Measurements from ENCODE around the gene KIF16B.
"Not testable (repeated sequence)": the region's sequence is repeated elsewhere in the genome, so short reads cannot be mapped to it uniquely, and the experiment has no call there.

The KIF16B gene

GRCh38 chr20:16590041-16590633 lies 16.9 kb upstream of the KIF16B start:
- H3K27ac ChIP-seq, result no peak overlapping the region
- DNase-seq (ENCODE audit: low read depth, low spot score), result no peak

- no peak overlapping the region for H3K27ac ChIP-seq
- DNase-seq (ENCODE audit: low read depth, low spot score), result no peak
These were observed 16.4 kb upstream of the KIF16B start for GRCh38 chr20:16589623-16590022.

DNA sequence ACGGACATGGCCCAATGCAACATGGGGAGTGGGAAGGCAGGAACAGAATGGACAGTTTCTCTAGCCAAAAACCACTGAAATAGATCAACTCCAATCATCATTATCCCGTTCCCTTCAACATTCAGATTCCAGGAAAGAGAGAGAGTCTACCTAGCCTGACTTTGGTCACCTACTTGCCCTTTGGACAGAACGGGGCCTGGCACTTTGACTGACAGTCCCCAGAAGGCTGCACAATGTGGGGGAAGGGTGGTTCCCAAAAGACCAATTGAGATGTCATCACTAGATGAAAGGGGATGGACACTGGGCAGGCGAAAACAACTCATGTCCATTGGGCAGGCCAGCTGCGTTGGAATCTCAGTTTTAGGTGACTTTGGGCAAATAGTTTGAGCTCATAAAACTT lies 15.0 kb upstream of the KIF16B start:
- DNase-seq (ENCODE audit: low read depth, low spot score), result no peak

GRCh38 chr20:16587066-16587465 lies 13.8 kb upstream of the KIF16B start:
- DNase-seq (ENCODE audit: low read depth, low spot score), result no peak
- no peak overlapping the region for H3K27ac ChIP-seq

More for the DNA sequence above, 15.0 kb upstream of the KIF16B start:
- H3K27ac ChIP-seq, result no peak overlapping the region

DNA sequence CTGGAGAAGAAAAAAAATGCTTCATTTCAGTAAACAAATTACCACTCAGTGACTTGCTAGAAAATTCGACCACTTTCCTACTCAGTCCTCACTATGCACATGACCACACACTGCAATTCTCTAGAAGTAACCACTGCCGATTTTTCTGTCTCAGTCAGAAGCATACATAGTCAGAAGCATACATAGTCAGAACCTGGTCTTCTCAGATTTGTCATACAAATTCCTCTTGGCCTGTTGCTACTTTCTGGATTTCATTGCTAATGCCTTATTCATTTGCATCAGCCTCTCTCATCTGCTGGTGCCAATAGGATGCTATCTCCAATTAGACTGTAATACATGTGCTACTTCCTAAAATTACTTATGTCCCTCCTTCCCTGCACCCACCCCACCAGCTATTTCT lies 10.2 kb upstream of the KIF16B start:
- DNase-seq (ENCODE audit: low read depth, low spot score), result no peak
- H3K27ac ChIP-seq, result no peak overlapping the region

- no peak overlapping the region for H3K27ac ChIP-seq
- no peak for DNase-seq (ENCODE audit: low read depth, low spot score)
These were observed 8.0 kb upstream of the KIF16B start for GRCh38 chr20:16581241-16581640.

DNA sequence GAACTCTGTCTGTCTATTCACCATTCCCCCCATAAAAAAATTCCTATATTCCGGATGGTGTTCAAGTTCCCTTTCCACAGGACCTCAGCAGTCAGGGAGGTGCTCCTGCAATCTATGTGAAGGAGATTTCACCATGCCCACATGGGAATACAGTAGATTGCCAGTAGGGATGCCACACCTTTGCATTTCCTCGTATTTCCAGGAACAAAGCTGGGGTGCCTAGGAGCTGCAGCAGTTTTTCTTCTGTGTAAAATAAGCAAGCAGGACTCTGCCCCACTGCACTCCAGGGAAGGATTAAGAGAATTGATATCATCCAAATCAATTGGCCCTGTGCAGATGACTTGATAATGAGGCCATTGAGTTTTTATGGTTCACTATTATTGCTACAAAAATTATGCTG lies 7.4 kb upstream of the KIF16B start:
- DNase-seq (ENCODE audit: low read depth, low spot score), result no peak

GRCh38 chr20:16580147-16580546 lies 6.9 kb upstream of the KIF16B start:
- DNase-seq (ENCODE audit: low read depth, low spot score), result peak; percentile 68
- H3K27ac ChIP-seq, result peak overlapping the region; percentile 26

More for the DNA sequence above, 7.4 kb upstream of the KIF16B start:
- peak overlapping the region; percentile 26 for H3K27ac ChIP-seq

DNA sequence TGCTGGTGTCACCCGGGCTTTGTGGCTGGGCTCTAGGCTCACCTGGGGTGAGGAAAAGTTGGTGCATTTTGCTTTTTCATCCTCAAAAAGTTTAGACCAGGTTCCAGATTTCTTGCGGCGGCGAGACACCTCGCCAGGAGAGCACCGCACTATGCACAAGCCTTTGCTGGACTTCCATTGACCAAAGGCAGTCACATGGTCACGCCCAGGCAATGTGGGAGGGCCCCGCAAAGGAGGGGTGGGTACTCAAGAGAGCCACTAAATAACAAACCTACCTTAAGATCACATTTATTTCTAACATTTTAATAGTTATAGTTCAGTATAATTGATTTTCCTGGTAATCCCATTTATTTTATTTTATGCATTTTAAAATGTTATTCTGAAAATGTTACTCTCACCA lies 3.0 kb upstream of the KIF16B start:
- H3K27ac ChIP-seq, result no peak overlapping the region
- no peak for DNase-seq (ENCODE audit: low read depth, low spot score)

DNA sequence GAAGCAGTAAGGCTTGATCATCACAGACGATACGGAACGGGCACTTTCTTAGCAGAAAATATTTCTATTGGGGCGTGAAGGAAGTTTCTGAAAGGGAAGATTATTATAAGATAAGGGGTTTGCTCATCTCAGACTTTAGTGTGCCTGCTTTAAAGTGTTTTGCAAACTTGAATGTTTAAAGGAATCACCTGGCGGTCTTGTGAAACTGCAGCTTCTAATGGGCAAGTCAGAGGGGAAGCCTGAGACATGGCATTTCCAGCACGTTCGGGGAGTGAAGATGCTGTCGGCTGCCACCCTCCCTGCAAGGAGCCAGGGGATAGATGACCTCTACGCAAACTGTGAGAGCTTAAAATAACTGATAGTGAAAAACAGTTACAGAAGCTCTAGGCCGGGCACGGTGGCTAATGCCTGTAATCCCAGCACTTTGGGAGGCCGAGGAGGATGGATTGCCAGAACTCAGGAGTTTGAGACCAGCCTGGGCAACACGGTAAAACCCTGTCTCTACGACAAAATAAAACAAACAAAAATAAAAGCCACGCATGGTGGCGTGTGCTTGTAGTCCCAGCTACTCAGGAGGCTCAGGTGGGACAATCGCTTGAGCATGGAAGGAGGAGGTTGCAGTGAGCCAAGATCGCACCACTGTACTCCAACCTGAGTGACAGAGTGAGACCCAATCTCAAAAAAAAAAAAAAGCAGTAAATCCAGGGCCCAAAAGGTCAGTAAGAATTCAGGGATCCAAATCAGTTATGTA lies 2.3 kb upstream of the KIF16B start:
- no peak for DNase-seq (ENCODE audit: low read depth, low spot score)
- peak overlapping the region; percentile 3 for H3K27ac ChIP-seq

- peak overlapping the region; percentile 3 for H3K27ac ChIP-seq
- no peak for DNase-seq (ENCODE audit: low read depth, low spot score)
These were observed 1.6 kb upstream of the KIF16B start for GRCh38 chr20:16574656-16575355.

DNA sequence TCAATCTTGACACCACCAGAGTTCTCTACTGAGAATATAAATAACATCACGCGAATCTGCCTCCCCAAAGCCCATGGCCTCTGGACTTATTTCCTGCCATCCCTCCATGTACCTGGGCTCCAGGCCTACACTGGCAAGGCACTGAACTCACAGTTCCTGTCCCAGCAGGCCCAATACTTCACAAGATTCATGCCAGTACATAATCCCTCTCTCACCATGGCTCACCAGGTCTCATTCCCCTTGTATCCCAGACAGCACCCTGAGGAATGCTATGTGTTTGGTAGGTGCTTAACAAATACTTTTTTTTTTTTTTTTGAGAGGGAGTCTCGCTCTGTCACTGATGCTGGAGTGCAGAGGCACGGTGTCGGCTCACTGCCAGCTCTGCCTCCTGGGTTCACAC lies 1.9 kb downstream of the KIF16B start:
- H3K27ac ChIP-seq, result peak overlapping the region; percentile 66
- peak; percentile 72 for DNase-seq (ENCODE audit: low read depth, low spot score)

- no peak overlapping the region for H3K27ac ChIP-seq
- DNase-seq (ENCODE audit: low read depth, low spot score), result no peak
These were observed 3.7 kb downstream of the KIF16B start for GRCh38 chr20:16569246-16570153.

- DNase-seq (ENCODE audit: low read depth, low spot score), result no peak
- no peak overlapping the region for H3K27ac ChIP-seq
These were observed 7.2 kb downstream of the KIF16B start for GRCh38 chr20:16566080-16566479.

DNA sequence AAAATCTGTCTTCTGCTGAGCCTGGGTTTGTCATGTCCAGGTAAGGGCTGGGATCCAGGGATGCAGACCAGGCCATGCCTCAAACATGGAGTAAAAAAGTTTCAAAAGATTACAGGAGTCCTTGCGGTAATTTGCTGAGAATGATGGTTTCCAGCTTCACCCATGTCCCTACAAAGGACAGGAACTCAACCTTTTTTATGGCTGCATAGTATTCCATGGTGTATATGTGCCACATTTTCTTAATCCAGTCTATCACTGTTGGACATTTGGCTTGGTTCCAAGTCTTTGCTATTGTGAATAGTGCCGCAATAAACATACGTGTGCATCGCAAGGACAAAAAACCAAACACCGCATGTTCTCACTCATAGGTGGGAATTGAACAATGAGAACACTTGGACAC lies 9.2 kb downstream of the KIF16B start:
- H3K27ac ChIP-seq; DNase-seq (ENCODE audit: low read depth, low spot score): not testable (repeated sequence)

- DNase-seq (ENCODE audit: low read depth, low spot score), result no peak
- H3K27ac ChIP-seq, result no peak overlapping the region
These were observed 10.0 kb downstream of the KIF16B start for GRCh38 chr20:16563066-16563806.

DNA sequence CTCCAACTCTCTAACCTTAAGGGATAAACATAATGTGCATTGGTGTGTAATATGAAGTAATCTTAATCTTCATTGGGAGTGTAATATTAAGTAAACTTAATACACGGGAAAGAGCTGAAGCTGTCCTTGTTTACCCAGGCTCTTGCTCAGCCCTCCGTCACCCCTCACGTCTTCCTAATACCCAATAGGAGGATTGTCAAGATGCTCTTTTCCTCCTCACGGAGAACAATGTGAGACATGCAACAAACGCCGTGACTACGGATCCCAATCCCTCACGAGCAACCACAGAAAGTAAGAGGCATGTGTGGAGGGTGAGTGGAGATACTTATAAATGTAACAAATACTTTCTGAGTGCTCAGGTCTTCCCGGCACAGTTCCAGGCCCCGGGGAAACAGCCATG lies 11.0 kb downstream of the KIF16B start:
- no peak for DNase-seq (ENCODE audit: low read depth, low spot score)
- no peak overlapping the region for H3K27ac ChIP-seq

- DNase-seq (ENCODE audit: low read depth, low spot score), result no peak
- no peak overlapping the region for H3K27ac ChIP-seq
These were observed 12.6 kb downstream of the KIF16B start for GRCh38 chr20:16560661-16561060.

DNA sequence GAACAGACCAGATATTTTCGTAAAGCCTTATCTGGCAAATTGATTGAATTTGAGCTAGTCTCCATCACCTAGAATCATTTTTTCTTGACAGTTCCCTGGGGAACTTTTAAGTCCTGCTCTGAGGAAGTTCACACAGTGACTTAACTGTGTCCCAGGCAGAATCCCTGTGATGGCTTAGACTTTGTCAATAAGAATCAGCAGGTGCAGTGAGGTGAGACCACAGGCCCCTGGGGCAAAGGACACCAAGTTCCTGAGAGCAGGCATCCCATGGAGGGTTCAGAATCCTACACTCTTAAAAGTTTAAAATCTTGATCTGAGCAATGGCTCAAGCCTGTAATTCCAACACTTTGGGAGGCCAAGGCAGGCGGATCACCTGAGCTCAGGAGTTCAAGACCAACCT lies 13.0 kb downstream of the KIF16B start:
- H3K27ac ChIP-seq, result no peak overlapping the region
- DNase-seq (ENCODE audit: low read depth, low spot score), result no peak

DNA sequence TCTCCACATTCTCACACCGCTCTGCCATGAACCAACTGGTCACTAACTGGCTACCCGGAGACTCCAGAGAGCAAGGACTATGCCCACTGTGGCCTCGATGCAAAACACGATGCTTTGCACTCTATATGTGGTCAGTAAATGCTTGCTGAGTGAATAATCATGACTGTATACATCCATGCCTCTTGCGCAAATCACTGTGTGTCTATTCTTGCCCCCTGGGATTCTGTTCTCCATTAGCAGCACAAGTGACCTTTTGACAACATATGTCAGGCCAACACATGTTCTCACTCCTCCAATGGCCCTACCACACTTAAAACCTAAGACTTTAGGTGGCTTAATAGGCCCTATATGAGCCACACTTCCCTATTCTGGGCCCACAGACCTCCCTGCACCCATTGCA lies 16.9 kb downstream of the KIF16B start:
- no peak for DNase-seq (ENCODE audit: low read depth, low spot score)
- H3K27ac ChIP-seq, result no peak overlapping the region

Measured in epithelial cell of prostate (primary cell).